Dedifferentiated amniotic fluid mesenchymal stem cell (primary cell): ENCODE data around the gene DYNC1I1.

ENCODE experiments used
- DNase-seq: peaks from one replicate; pipeline ENCODE4 v3.0.0-alpha.2; 2016; ENCODE audit errors: extremely low spot score

Gene DYNC1I1

GRCh38 chr7:96080027-96080426, 307.7 kb downstream of the DYNC1I1 start:
- no peak for DNase-seq

GRCh38 chr7:96084881-96085553, 312.7 kb downstream of the DYNC1I1 start:
- DNase-seq, result no peak

- no peak for DNase-seq
Observed at GRCh38 chr7:96085953-96086352, 313.6 kb downstream of the DYNC1I1 start.

GRCh38 chr7:96088579-96088978, 316.2 kb downstream of the DYNC1I1 start:
- no peak for DNase-seq

GRCh38 chr7:96089511-96089910, 317.2 kb downstream of the DYNC1I1 start:
- no peak for DNase-seq

GRCh38 chr7:96090756-96091155, 318.4 kb downstream of the DYNC1I1 start:
- DNase-seq, result no peak

- DNase-seq, result peak; percentile 75
Observed at GRCh38 chr7:96093435-96093834, 321.1 kb downstream of the DYNC1I1 start.

- no peak for DNase-seq
Observed at GRCh38 chr7:96097835-96098234, 325.5 kb downstream of the DYNC1I1 start.

- DNase-seq, result no peak
Observed at GRCh38 chr7:96100737-96101136, 328.4 kb downstream of the DYNC1I1 start.

- no peak for DNase-seq
Observed at GRCh38 chr7:96102096-96102811, 329.9 kb downstream of the DYNC1I1 start.

- DNase-seq, result no peak
Observed at GRCh38 chr7:96104984-96105383, 332.6 kb downstream of the DYNC1I1 start.

- DNase-seq, result no peak
Observed at GRCh38 chr7:96111405-96111804, 339.1 kb downstream of the DYNC1I1 start.

GRCh38 chr7:96114190-96114589, 341.8 kb downstream of the DYNC1I1 start:
- DNase-seq, result no peak

GRCh38 chr7:96116173-96116572, 343.8 kb downstream of the DYNC1I1 start:
- DNase-seq, result no peak

GRCh38 chr7:96118449-96119001, 346.2 kb downstream of the DYNC1I1 start:
- no peak for DNase-seq

GRCh38 chr7:96120445-96121225, 348.3 kb downstream of the DYNC1I1 start:
- DNase-seq, result no peak

GRCh38 chr7:96121752-96122151, 349.4 kb downstream of the DYNC1I1 start:
- no peak for DNase-seq

GRCh38 chr7:96122746-96123145, 350.4 kb downstream of the DYNC1I1 start:
- DNase-seq, result no peak

GRCh38 chr7:96126382-96126781, 354.0 kb downstream of the DYNC1I1 start:
- no peak for DNase-seq

GRCh38 chr7:96127746-96128145, 355.4 kb downstream of the DYNC1I1 start:
- no peak for DNase-seq

- no peak for DNase-seq
Observed at GRCh38 chr7:96131525-96131924, 359.2 kb downstream of the DYNC1I1 start.

GRCh38 chr7:96135241-96135640, 362.9 kb downstream of the DYNC1I1 start:
- no peak for DNase-seq
